Pancreas (tissue), 10 donors: ENCODE results near the gene CDCA4. TPM values are rescaled to one million over a fixed set of nuclear protein-coding genes. Genes with fewer than 3 reads are reported as not detected.
A peak's percentile ranks its signal among the peaks of the same experiment; 100 is the strongest.

Experiments used
- ATAC-seq, 4 donors: fragments of 200-7000 bp; cut with Tn5 transposase; one replicate each; pipeline versions ENCODE4 v1.8.0 to v1.9.1; 2020; ENCODE audit warnings: mild to moderate bottlenecking in 4 of 4, moderate library complexity in 4 of 4
- DNase-seq, 6 donors: peaks; one replicate each; pipeline ENCODE4 v3.0.0-alpha.2; 2020
- FAIRE-seq: peaks from 2 replicates; lab custom pipeline; 2012; peaks lifted over from hg19 to GRCh38; lab: Jason Lieb, UNC
- H3K27ac ChIP-seq, 4 donors: fragments of 200-600 bp; sonication (generic); 1 replicate in 3 of 4; 2 replicates in 1 of 4; pipeline versions ENCODE4 v1.5.0 to v1.8.0; 2020
- H3K27me3 ChIP-seq, 4 donors: fragments of 200-600 bp; one replicate each; pipeline ENCODE4 v1.8.0; 2021
- H3K36me3 ChIP-seq, 3 donors: fragments of 200-600 bp; sonication (generic) in 1 of 3; one replicate each; pipeline versions ENCODE4 v1.5.0 to v1.8.0; 2020 to 2021
- H3K4me1 ChIP-seq, 3 donors: fragments of 200-600 bp; one replicate each; pipeline ENCODE4 v1.8.0; 2021
- H3K4me3 ChIP-seq, 4 donors: fragments of 200-600 bp; sonication (generic) in 2 of 4; one replicate each; pipeline versions ENCODE4 v1.5.0 to v1.8.0; 2020 to 2021
- H3K9me3 ChIP-seq, 4 donors: fragments of 200-600 bp; one replicate each; pipeline ENCODE4 v1.8.0; 2021
- CTCF ChIP-seq, 4 donors: fragments of 200-600 bp; sonication (generic) in 3 of 4; IDR thresholded peaks; one replicate each; pipeline versions ENCODE4 v1.5.0 to v1.8.0; 2021; ENCODE audit warnings: antibody characterized with exemption in 4 of 4
- WGBS, 2 donors: extraction: QIAGEN DNeasy Blood & Tissue Kit; methylation state at CpG; one replicate each; pipeline ENCODE4 v1.1.7; 2013; 5-methylcytosine and 5-hydroxymethylcytosine counted together
- intact Hi-C, 3 donors: fragments of 100-400 bp; cut with DNase I; formaldehyde crosslinking; loops; one replicate each; pipeline versions ENCODE4 v1.11.1 to v1.14.2; 2022
- polyA plus RNA-seq, 2 donors: library from polyadenylated mRNA; stranded (reverse); fragments of 200-250 nt; gene quantifications; one replicate each; pipeline ENCODE4 v1.2.3, GENCODE V29; 2013
- total RNA-seq, 6 donors: library from RNA; stranded (reverse); fragmentation: NEBNext Ultra II Directional in 4 of 6; extraction: Animal tissue kit (Norgen Biotek cat#: 25700) in 4 of 6; gene quantifications; one replicate each; pipeline versions ENCODE4 v1.2.1 to v1.2.4, GENCODE V29; 2021 to 2023
- donor health status: healthy with polysubstance abuse.
- donor health status: DM: no; HTN: no; CAD: no; lungs with moderate emphysema.
- donor health status: DM: no; HTN: no; CAD: no.
- donor health status: control.
- donor health status: control.
- donor health status: Bipolar disorder and iron deficiency.
- donor health status: DM: yes; HTN: yes; CAD: no.
- donor health status: DM: no; HTN: no; CAD: no.
- donor health status: DM: no; HTN: no; CAD: no.
- donor health status: DM: yes; HTN: yes; CAD: no.

CDCA4 gene
- total and polyA plus RNA-seq, 8 donors, result 1.2 to 3.5 (median 2.7) TPM

DNA sequence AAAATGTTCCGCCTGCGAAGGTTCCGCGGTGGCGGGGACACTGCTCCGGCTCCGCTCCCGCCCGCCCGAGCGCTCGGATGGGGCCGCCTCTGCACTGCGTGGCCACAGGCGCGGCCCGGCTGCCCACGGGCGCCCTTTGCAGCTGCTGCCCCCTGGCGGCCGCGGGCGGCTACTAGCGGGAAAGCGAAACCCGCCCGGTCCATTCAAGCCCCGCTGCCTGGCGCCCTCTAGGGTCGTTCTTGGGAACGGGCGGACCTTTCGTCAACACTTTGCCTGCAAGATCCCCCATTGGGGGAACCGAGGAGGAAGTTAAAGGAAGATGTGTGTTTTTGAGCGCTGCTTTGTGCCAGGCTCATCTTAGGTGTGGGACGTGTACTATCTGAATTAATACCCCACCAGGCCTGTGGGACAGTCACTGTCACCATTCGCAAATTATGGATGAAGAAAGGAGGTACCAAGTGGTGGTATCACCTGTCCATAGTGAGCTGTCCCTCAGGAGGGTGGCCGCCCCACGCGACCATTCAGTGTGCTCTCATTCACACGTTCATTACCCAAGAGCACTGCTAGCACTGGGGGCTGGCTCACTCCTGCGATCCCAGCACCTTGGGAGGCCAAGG is 24.9 kb upstream of the CDCA4 start:
- intact Hi-C loops, result loop anchor here in 2 of 3 donors (2.0 to 5.0 kb wide), 2 partner anchors 69 to 71 kb away; partner anchors contain the start of gene AHNAK2 (in 1 of the 2)
- TF ChIP-seq CTCF (IDR thresholded peaks at IDR 0.05), result peak; percentile 99 to 100 (median 100)
- no peak overlapping the region for H3K4me3 ChIP-seq
- FAIRE-seq (no peak), ATAC-seq (peak; percentile 87 to 97 (median 94)), DNase-seq (peak; percentile 75 to 98 (median 90))
- H3K4me1 ChIP-seq, result no peaks in the 10 kb centered on the region
- 6% methylated on average over 36 to 42 of the region's 42 CpGs for WGBS, 2 donors
- H3K27me3 ChIP-seq, result no peaks in the 10 kb centered on the region
- H3K36me3 ChIP-seq, result no peaks in the 10 kb centered on the region
- no peak overlapping the region for H3K27ac ChIP-seq
- H3K9me3 ChIP-seq, result no peaks in the 10 kb centered on the region

DNA sequence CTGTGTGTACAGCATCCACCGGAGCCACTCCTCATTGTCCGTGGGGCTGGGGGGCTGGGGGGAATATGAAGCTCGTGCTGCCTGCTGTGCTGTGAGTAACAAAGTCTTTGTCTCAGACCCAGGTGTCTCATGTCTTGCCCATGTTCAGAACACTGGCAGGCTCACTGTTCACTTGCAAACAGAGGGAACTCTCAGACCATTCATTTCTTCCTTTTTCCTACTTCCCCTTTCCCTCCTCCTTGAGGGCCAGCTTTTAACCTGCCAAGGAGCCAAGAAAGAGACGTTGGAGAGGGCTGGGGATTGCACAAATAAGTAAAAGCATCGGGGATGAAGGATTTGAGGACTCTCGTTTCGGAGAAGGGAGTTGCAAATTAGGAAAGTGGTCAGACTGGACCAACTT is 22.8 kb upstream of the CDCA4 start:
- DNase-seq (no peak), FAIRE-seq (no peak), ATAC-seq (no peak)
- no peaks in the 10 kb centered on the region for H3K27me3 ChIP-seq
- H3K27ac ChIP-seq, result no peak overlapping the region
- H3K36me3 ChIP-seq, result no peaks in the 10 kb centered on the region
- no peak for TF ChIP-seq CTCF (IDR thresholded peaks at IDR 0.05)
- intact Hi-C loops, result loop anchor here in 1 of 3 donors (2.0 kb wide), 1 partner anchor 69 kb away; no protein-coding TSS in a partner anchor
- H3K9me3 ChIP-seq, result no peaks in the 10 kb centered on the region
- no peak overlapping the region for H3K4me3 ChIP-seq
- 64 to 68% methylated on average over 7 of the region's 7 CpGs for WGBS, 2 donors
- no peaks in the 10 kb centered on the region for H3K4me1 ChIP-seq

GRCh38 chr14:105042813-105043212 is 21.9 kb upstream of the CDCA4 start:
- Histone ChIP-seq H3K4me3 (no peak overlapping the region), H3K27ac (no peak overlapping the region), H3K36me3 (no peaks in the 10 kb centered on the region), H3K4me1 (no peaks in the 10 kb centered on the region), H3K27me3 (no peaks in the 10 kb centered on the region), H3K9me3 (no peaks in the 10 kb centered on the region)
- TF ChIP-seq CTCF (IDR thresholded peaks at IDR 0.05), result no peak
- DNase-seq (no peak), FAIRE-seq (no peak), ATAC-seq (no peak)
- intact Hi-C loops, result no loop called here
- 70 to 84% methylated on average over 17 of the region's 17 CpGs for WGBS, 2 donors

GRCh38 chr14:105041841-105042765 is 21.2 kb upstream of the CDCA4 start:
- no peaks in the 10 kb centered on the region for H3K27me3 ChIP-seq
- H3K9me3 ChIP-seq, result no peaks in the 10 kb centered on the region
- H3K27ac ChIP-seq, result no peak overlapping the region
- DNase-seq (no peak), ATAC-seq (no peak), FAIRE-seq (no peak)
- intact Hi-C loops, result no loop called here
- 70 to 72% methylated on average over 28 of the region's 28 CpGs for WGBS, 2 donors
- H3K4me3 ChIP-seq, result no peak overlapping the region
- TF ChIP-seq CTCF (IDR thresholded peaks at IDR 0.05), result no peak
- no peaks in the 10 kb centered on the region for H3K36me3 ChIP-seq
- no peaks in the 10 kb centered on the region for H3K4me1 ChIP-seq
